Stimulated activated memory B cell treated with anti-CD40 and anti-IgM and Interleukin-4, amounts not matched to agents 10 μg/mL and 1 μg/mL and 100 μg/mL, for 72 hours (primary cell): ENCODE data around the gene SLC16A8.

Experiments used
- ATAC-seq: fragments of 150-1000 bp; cut with Tn5 transposase; 2 replicates; pipeline ENCODE4 v1.10.0; 2021
- H3K27ac Mint-ChIP-seq: one replicate; pipeline ENCODE4 v1.8.0; 2022; ENCODE audit warnings: mild to moderate bottlenecking, mixed read lengths
- H3K27me3 Mint-ChIP-seq: one replicate; pipeline ENCODE4 v1.8.0; 2022; ENCODE audit warnings: mixed read lengths
- H3K36me3 Mint-ChIP-seq: one replicate; pipeline ENCODE4 v1.8.0; 2022; ENCODE audit warnings: mixed read lengths
- H3K4me1 Mint-ChIP-seq: one replicate; pipeline ENCODE4 v1.8.0; 2022; ENCODE audit warnings: mixed read lengths
- H3K4me3 Mint-ChIP-seq: one replicate; pipeline ENCODE4 v1.8.0; 2022; ENCODE audit warnings: mild to moderate bottlenecking, moderate library complexity, mixed read lengths
- H3K9me3 Mint-ChIP-seq: one replicate; pipeline ENCODE4 v1.8.0; 2022; ENCODE audit warnings: mixed read lengths

Gene SLC16A8

GRCh38 chr22:38083931-38084631 lies at the start of gene SLC16A8:
Gene SLC16A8, minus strand, starts transcription at chr22:38084184. Its CDS starts 1,311 bp downstream, at chr22:38082873.
- H3K27ac Mint-ChIP-seq: no peak within 1 kb of the TSS

GRCh38 chr22:38133331-38133730 lies 49.3 kb upstream of the SLC16A8 start:
- ATAC-seq: no peak
- Mint-ChIP-seq H3K9me3 (no peaks in the 10 kb centered on the region), H3K27ac (no peak overlapping the region), H3K27me3 (no peaks in the 10 kb centered on the region), H3K4me3 (no peak overlapping the region), H3K36me3 (peaks cover 51% of the 10 kb centered on the region), H3K4me1 (no peaks in the 10 kb centered on the region)

More at GRCh38 chr22:38083931-38084631, at the start of gene SLC16A8:
- H3K4me1 Mint-ChIP-seq: peaks cover 10% of the 10 kb centered on the region
- peaks cover 56% of the 10 kb centered on the region for H3K27me3 Mint-ChIP-seq
- ATAC-seq: no peak
- H3K9me3 Mint-ChIP-seq: no peaks in the 10 kb centered on the region
- H3K4me3 Mint-ChIP-seq: no peak within 1 kb of the TSS
- H3K36me3 Mint-ChIP-seq: peaks cover 11% of the 10 kb centered on the region

- ATAC-seq: peak; percentile 12
- Mint-ChIP-seq H3K4me3 (no peak overlapping the region), H3K27me3 (no peaks in the 10 kb centered on the region), H3K27ac (no peak overlapping the region), H3K36me3 (peaks cover 46% of the 10 kb centered on the region), H3K9me3 (no peaks in the 10 kb centered on the region), H3K4me1 (no peaks in the 10 kb centered on the region)
Observed at GRCh38 chr22:38132794-38133193, 48.8 kb upstream of the SLC16A8 start.

GRCh38 chr22:38132136-38132535 lies 48.2 kb upstream of the SLC16A8 start:
- ATAC-seq: no peak
- Mint-ChIP-seq H3K9me3 (no peaks in the 10 kb centered on the region), H3K4me1 (no peaks in the 10 kb centered on the region), H3K27ac (no peak overlapping the region), H3K4me3 (no peak overlapping the region), H3K36me3 (peaks cover 43% of the 10 kb centered on the region), H3K27me3 (no peaks in the 10 kb centered on the region)

- Mint-ChIP-seq H3K36me3 (peaks cover 51% of the 10 kb centered on the region), H3K4me1 (no peaks in the 10 kb centered on the region), H3K27ac (no peak overlapping the region), H3K27me3 (no peaks in the 10 kb centered on the region), H3K9me3 (no peaks in the 10 kb centered on the region), H3K4me3 (no peak overlapping the region)
- no peak for ATAC-seq
Observed at GRCh38 chr22:38131399-38131798, 47.4 kb upstream of the SLC16A8 start.

GRCh38 chr22:38129856-38130255 lies 45.9 kb upstream of the SLC16A8 start:
- Mint-ChIP-seq H3K27me3 (no peaks in the 10 kb centered on the region), H3K27ac (no peak overlapping the region), H3K4me1 (no peaks in the 10 kb centered on the region), H3K36me3 (peaks cover 51% of the 10 kb centered on the region), H3K9me3 (no peaks in the 10 kb centered on the region), H3K4me3 (no peak overlapping the region)
- no peak for ATAC-seq

GRCh38 chr22:38129021-38129420 lies 45.0 kb upstream of the SLC16A8 start:
- Mint-ChIP-seq H3K9me3 (no peaks in the 10 kb centered on the region), H3K36me3 (peaks cover 44% of the 10 kb centered on the region), H3K27me3 (no peaks in the 10 kb centered on the region), H3K4me3 (no peak overlapping the region), H3K4me1 (no peaks in the 10 kb centered on the region), H3K27ac (no peak overlapping the region)
- no peak for ATAC-seq

GRCh38 chr22:38127869-38128268 lies 43.9 kb upstream of the SLC16A8 start:
- ATAC-seq: no peak
- no peak overlapping the region for H3K4me3 Mint-ChIP-seq
- no peaks in the 10 kb centered on the region for H3K9me3 Mint-ChIP-seq
- H3K36me3 Mint-ChIP-seq: peaks cover 35% of the 10 kb centered on the region
- H3K27me3 Mint-ChIP-seq: no peaks in the 10 kb centered on the region
- no peak overlapping the region for H3K27ac Mint-ChIP-seq
- H3K4me1 Mint-ChIP-seq: no peaks in the 10 kb centered on the region

- ATAC-seq: no peak
- Mint-ChIP-seq H3K27ac (no peak overlapping the region), H3K9me3 (no peaks in the 10 kb centered on the region), H3K4me1 (no peaks in the 10 kb centered on the region), H3K36me3 (peaks cover 29% of the 10 kb centered on the region), H3K27me3 (no peaks in the 10 kb centered on the region), H3K4me3 (no peak overlapping the region)
Observed at GRCh38 chr22:38126928-38127668, 43.1 kb upstream of the SLC16A8 start.

- peaks cover 24% of the 10 kb centered on the region for H3K36me3 Mint-ChIP-seq
- H3K9me3 Mint-ChIP-seq: no peaks in the 10 kb centered on the region
- no peaks in the 10 kb centered on the region for H3K27me3 Mint-ChIP-seq
- no peak overlapping the region for H3K27ac Mint-ChIP-seq
- no peak overlapping the region for H3K4me3 Mint-ChIP-seq
- no peaks in the 10 kb centered on the region for H3K4me1 Mint-ChIP-seq
- ATAC-seq: no peak
Observed at GRCh38 chr22:38125751-38126201, 41.8 kb upstream of the SLC16A8 start.

GRCh38 chr22:38125038-38125610 lies 41.1 kb upstream of the SLC16A8 start:
- Mint-ChIP-seq H3K27me3 (no peaks in the 10 kb centered on the region), H3K9me3 (no peaks in the 10 kb centered on the region), H3K4me3 (no peak overlapping the region), H3K4me1 (no peaks in the 10 kb centered on the region), H3K27ac (no peak overlapping the region), H3K36me3 (peaks cover 24% of the 10 kb centered on the region)
- no peak for ATAC-seq

- ATAC-seq: no peak
- Mint-ChIP-seq H3K4me1 (no peaks in the 10 kb centered on the region), H3K27ac (no peak overlapping the region), H3K36me3 (peaks cover 24% of the 10 kb centered on the region), H3K4me3 (no peak overlapping the region), H3K9me3 (no peaks in the 10 kb centered on the region), H3K27me3 (no peaks in the 10 kb centered on the region)
Observed at GRCh38 chr22:38124236-38124974, 40.4 kb upstream of the SLC16A8 start.

GRCh38 chr22:38122616-38123015 lies 38.6 kb upstream of the SLC16A8 start:
- Mint-ChIP-seq H3K36me3 (peaks cover 24% of the 10 kb centered on the region), H3K4me3 (no peak overlapping the region), H3K9me3 (no peaks in the 10 kb centered on the region), H3K4me1 (no peaks in the 10 kb centered on the region), H3K27ac (no peak overlapping the region), H3K27me3 (no peaks in the 10 kb centered on the region)
- ATAC-seq: no peak

- no peaks in the 10 kb centered on the region for H3K4me1 Mint-ChIP-seq
- ATAC-seq: no peak
Observed at GRCh38 chr22:38120359-38121110, 36.6 kb upstream of the SLC16A8 start.

More at GRCh38 chr22:38120359-38121110, 36.6 kb upstream of the SLC16A8 start:
- Mint-ChIP-seq H3K27me3 (no peaks in the 10 kb centered on the region), H3K36me3 (peaks cover 7% of the 10 kb centered on the region), H3K9me3 (no peaks in the 10 kb centered on the region), H3K4me3 (no peak overlapping the region), H3K27ac (peak overlapping the region; percentile 51)
